ENCODE data around the gene SLC26A2. TPM values are rescaled to one million over a fixed set of nuclear protein-coding genes. Genes with fewer than 3 reads are reported as not detected.
A peak's percentile ranks its signal among the peaks of the same experiment; 100 is the strongest.

SLC26A2 gene
- total RNA-seq, 1 donor from 2014 or later = 18.8 TPM

DNA sequence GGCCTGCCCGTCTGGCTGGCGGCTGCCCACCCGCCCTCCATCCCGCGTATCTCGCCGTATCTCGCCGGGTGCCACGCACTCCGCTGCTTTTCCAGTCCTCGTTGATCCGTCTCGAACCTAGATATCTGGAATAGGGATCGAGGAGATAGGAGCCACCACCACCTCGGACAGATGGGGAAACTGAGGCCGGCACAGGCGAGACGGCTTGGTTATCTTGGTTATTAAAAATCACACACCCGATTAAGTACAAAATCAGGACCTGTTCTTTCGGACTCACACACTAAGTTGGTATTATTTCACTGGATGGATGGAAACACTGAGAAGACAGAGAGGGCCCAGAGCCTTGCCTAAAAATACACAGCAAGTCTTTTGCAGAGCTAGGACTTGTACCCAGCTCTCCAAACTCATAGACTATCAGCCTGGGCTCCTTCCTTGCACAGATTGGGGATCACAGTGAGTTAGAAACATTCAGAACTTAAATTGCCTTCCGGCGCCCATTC lies 678 bp downstream of the SLC26A2 start:
- peak in 1 of 2 donors; percentile 5 for DNase-seq (ENCODE audit: low read depth in 2 of 2)

DNA sequence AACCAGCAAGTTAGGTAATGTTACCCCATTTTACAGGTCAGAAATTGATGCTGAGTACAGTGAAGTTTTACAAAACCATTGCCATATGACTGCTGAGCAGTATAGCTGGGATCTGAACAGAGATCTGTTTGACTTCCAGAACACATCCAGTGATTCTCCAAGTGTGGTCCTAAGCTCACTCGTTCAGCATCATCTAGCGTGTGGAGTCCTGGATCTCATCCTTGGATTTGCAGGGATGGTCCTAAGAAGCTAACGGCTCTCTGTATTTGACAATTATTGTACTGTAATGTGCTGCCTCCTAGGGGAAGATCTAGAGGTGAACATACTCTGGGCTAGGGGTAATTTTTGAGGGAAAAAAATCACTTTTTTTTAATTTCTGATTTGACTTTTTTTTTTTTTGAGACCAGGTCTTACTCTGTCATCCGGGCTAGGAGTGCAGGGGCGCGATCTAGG lies 1.4 kb downstream of the SLC26A2 start:
- peak; percentile 68 to 80 for DNase-seq (ENCODE audit: low read depth in 2 of 2)

GRCh38 chr5:149962601-149963300 lies 2.2 kb downstream of the SLC26A2 start:
- DNase-seq (ENCODE audit: low read depth in 2 of 2) = no peak

GRCh38 chr5:149963729-149964128 lies 3.2 kb downstream of the SLC26A2 start:
- DNase-seq (ENCODE audit: low read depth in 2 of 2) = no peak

DNA sequence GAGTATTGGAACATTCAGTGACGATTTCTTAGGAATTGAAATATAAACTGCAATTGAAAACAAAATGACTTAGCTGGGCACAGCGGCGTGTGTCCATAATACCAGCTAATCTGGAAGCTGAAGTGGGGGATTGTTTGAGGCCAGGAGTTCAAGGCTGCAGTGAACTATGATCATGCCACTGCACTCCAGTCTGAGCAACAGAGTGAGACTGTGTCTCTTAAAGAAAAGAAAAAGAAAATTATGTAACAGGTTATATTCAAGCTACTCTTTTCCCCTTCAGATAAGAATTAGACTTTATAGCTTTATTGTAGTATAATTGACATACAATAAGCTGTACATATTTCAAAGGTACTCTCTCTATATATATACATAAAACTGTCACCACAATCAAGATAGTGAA lies 6.4 kb downstream of the SLC26A2 start:
- no peak for DNase-seq (ENCODE audit: low read depth in 2 of 2)

GRCh38 chr5:149969181-149969930 lies 8.8 kb downstream of the SLC26A2 start:
- no peak for DNase-seq (ENCODE audit: low read depth in 2 of 2)

GRCh38 chr5:149975409-149975808 lies 14.9 kb downstream of the SLC26A2 start:
- DNase-seq (ENCODE audit: low read depth in 2 of 2) = peak in 1 of 2 donors; percentile 35

DNA sequence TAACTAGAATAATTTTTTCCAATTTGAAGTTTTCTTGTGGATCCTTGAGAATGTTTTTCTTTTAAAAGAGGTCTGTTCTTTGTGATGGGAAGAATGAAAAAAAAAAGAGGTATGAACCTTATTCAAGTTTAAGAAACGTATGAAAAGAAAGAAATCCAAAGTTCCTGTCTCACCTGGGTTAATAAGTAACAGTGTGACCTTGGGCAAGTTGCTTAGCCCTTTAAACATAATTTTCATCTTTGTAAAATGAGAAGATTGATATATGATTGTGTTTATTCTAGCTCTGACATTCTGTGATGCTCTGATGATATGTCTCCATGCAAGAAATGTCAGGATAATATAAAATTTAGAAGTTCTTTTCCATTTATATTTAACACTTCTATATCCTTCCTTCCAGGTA lies 19.3 kb downstream of the SLC26A2 start:
- DNase-seq (ENCODE audit: low read depth in 2 of 2) = no peak

DNA sequence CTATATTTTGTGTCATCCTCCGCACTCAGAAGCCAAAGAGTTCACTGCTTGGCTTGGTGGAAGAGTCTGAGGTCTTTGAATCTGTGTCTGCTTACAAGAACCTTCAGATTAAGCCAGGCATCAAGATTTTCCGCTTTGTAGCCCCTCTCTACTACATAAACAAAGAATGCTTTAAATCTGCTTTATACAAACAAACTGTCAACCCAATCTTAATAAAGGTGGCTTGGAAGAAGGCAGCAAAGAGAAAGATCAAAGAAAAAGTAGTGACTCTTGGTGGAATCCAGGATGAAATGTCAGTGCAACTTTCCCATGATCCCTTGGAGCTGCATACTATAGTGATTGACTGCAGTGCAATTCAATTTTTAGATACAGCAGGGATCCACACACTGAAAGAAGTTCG lies 20.6 kb downstream of the SLC26A2 start:
- no peak for DNase-seq (ENCODE audit: low read depth in 2 of 2)

DNA sequence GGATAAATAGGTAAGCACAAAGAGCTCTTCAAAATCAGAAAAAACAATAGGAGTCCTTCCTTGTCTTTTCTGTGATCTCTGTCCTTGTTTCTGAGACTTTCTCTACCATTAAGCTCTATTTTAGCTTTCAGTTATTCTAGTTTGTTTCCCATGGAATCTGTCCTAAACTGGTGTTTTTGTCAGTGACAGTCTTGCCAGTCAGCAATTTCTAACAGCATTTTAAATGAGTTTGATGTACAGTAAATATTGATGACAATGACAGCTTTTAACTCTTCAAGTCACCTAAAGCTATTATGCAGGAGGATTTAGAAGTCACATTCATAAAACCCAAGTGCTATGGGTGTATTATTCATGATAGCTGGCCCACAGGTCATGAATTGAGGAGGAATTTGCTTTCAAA lies 21.9 kb downstream of the SLC26A2 start:
- no peak for DNase-seq (ENCODE audit: low read depth in 2 of 2)

- no peak for DNase-seq (ENCODE audit: low read depth in 2 of 2)
Measured at GRCh38 chr5:149988126-149988525, 27.6 kb downstream of the SLC26A2 start.

- peak; percentile 80 to 84 for DNase-seq (ENCODE audit: low read depth in 2 of 2)
Measured at GRCh38 chr5:149990518-149991376, 30.2 kb downstream of the SLC26A2 start.

DNA sequence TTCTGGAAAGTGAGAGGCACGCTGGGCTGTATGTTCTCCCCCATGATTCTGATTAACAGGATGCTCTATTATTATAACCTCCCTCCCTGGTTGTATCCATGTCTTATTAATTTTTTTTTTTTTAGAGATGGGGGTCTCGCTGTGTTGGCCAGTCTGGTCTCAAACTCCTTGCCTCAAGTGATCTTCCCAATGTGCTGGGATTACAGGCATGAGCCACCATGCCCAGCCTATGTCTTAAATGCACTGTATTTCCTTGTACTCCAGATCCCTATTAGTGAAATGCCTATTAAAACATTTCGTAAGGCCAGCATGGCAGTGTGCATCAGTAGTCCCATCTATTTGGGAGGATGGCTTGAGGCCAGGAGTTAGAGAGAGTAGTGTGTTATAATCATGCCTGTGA lies 32.9 kb downstream of the SLC26A2 start:
- DNase-seq (ENCODE audit: low read depth in 2 of 2) = no peak

DNA sequence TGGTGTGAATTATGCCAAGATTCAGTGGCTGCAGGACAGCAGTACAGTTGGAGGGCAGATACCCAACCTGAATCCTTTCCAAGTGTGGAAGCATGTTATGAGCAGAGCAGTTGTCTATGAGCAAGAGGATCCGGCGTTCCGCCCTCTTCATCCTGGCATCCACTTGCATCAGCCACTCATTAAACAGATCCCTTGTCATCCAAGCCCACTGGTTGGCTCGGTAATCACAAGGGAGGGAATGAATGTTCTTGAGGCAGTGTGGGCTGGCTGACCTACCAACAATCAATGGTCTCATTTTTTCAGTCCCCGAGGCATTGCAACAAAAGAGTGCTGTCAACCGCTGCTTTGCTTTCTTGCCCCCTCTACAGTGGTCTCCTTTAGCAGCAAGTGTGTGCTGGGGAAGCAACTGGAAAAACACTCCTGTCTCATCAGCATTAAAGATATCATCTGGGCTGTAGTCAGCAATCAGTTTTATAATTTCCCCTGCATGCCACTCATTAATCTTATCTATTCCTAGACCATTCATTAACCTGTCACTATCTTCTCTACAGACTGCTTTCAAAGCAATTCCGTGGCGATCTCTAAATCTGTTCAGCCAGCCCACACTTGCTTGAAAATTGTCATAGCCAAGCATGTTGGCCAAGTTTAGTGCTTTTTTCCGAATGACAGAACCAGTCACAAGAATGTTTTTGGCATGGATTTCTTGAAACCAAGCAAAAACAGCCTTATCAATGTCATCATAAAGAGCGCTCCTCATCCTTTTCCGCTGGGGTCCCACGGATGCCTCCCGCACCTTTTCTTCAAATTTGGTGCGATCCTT lies 35.0 kb downstream of the SLC26A2 start:
- no peak for DNase-seq (ENCODE audit: low read depth in 2 of 2)

GRCh38 chr5:149996205-149996890 lies 35.8 kb downstream of the SLC26A2 start:
- no peak for DNase-seq (ENCODE audit: low read depth in 2 of 2)

- DNase-seq (ENCODE audit: low read depth in 2 of 2) = no peak
Measured at GRCh38 chr5:149998281-149998680, 37.7 kb downstream of the SLC26A2 start.

DNA sequence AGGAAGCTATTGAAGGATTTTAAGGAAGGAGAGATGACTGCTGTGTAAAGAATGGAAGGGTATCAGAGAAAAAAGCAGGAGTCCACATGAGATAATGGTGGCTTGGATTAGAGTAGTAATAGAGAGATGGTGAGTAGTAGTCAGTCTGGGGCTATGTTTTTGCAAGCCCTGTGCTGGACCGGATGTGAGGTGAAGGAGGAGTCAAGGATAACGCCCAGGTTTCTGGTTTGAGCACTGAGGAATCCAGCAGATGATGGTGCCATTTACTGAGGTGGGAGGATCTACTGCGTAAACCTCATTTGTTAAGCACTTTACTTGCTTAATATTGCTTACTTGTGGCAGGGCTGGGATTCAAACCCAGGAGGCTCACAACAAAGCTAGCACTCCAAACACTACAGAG lies 38.8 kb downstream of the SLC26A2 start:
- DNase-seq (ENCODE audit: low read depth in 2 of 2) = no peak

GRCh38 chr5:149999866-150000255 lies 39.3 kb downstream of the SLC26A2 start:
- DNase-seq (ENCODE audit: low read depth in 2 of 2) = no peak

GRCh38 chr5:150000256-150000989 lies 39.9 kb downstream of the SLC26A2 start, which contains the start of the genes HMGXB3 and TIGD6:
Gene HMGXB3 (plus strand): TSS chr5:150000739. CDS start chr5:150004853, 4,114 bp downstream.
Gene TIGD6 (minus strand): TSS chr5:150000654. CDS start chr5:149996348, 4,306 bp downstream.
- peak; percentile 91 to 94 for DNase-seq (ENCODE audit: low read depth in 2 of 2)

All from lung microvascular endothelial cell (primary cell).